ENCODE data around the gene SRGAP1. TPM values are rescaled to one million over a fixed set of nuclear protein-coding genes. Genes with fewer than 3 reads are reported as not detected.

The SRGAP1 gene
- total RNA-seq, 2 donors from 2014 or later = 0.19 to 1.0 TPM

- H3K27ac Mint-ChIP-seq = no peak overlapping the region
- no peaks in the 10 kb centered on the region for H3K4me1 Mint-ChIP-seq (ENCODE audit: low read depth in 2 of 2)
- H3K27me3 Mint-ChIP-seq = peaks cover 9 to 30% of the 10 kb centered on the region in 2 donors
- DNase-seq (ENCODE audit: low spot score) = no peak
- no peaks in the 10 kb centered on the region for H3K36me3 Mint-ChIP-seq
- ATAC-seq = no peak
- H3K9me3 Mint-ChIP-seq = peaks cover 6% of the 10 kb centered on the region
- H3K4me3 Mint-ChIP-seq = no peak overlapping the region
These were observed 150.2 kb downstream of the SRGAP1 start for GRCh38 chr12:63994704-63995103.

GRCh38 chr12:63995512-63995911 is 151.0 kb downstream of the SRGAP1 start:
- Mint-ChIP-seq H3K4me3 (no peak overlapping the region), H3K36me3 (no peaks in the 10 kb centered on the region), H3K27ac (no peak overlapping the region), H3K4me1 (ENCODE audit: low read depth in 2 of 2) (no peaks in the 10 kb centered on the region), H3K27me3 (peaks cover 9 to 31% of the 10 kb centered on the region in 2 donors), H3K9me3 (peaks cover 9% of the 10 kb centered on the region)
- ATAC-seq = no peak
- DNase-seq (ENCODE audit: low spot score) = no peak

GRCh38 chr12:63996556-63996955 is 152.1 kb downstream of the SRGAP1 start:
- DNase-seq (ENCODE audit: low spot score) (no peak), ATAC-seq (no peak)
- H3K9me3 Mint-ChIP-seq = peaks cover 9% of the 10 kb centered on the region
- H3K36me3 Mint-ChIP-seq = no peaks in the 10 kb centered on the region
- no peaks in the 10 kb centered on the region for H3K4me1 Mint-ChIP-seq (ENCODE audit: low read depth in 2 of 2)
- no peak overlapping the region for H3K4me3 Mint-ChIP-seq
- H3K27ac Mint-ChIP-seq = no peak overlapping the region
- peaks cover 9 to 29% of the 10 kb centered on the region in 2 donors for H3K27me3 Mint-ChIP-seq

- Mint-ChIP-seq H3K4me3 (no peak overlapping the region), H3K9me3 (peaks cover 9% of the 10 kb centered on the region), H3K27me3 (peaks cover 5 to 23% of the 10 kb centered on the region in 2 donors), H3K27ac (no peak overlapping the region), H3K4me1 (ENCODE audit: low read depth in 2 of 2) (no peaks in the 10 kb centered on the region), H3K36me3 (no peaks in the 10 kb centered on the region)
- no peak for ATAC-seq
- no peak for DNase-seq (ENCODE audit: low spot score)
These were observed 152.7 kb downstream of the SRGAP1 start for GRCh38 chr12:63997198-63997597.

- no peak overlapping the region for H3K4me3 Mint-ChIP-seq
- no peak for DNase-seq (ENCODE audit: low spot score)
- no peaks in the 10 kb centered on the region for H3K36me3 Mint-ChIP-seq
- peaks cover 2 to 16% of the 10 kb centered on the region in 2 donors for H3K27me3 Mint-ChIP-seq
- H3K27ac Mint-ChIP-seq = no peak overlapping the region
- peaks cover 9% of the 10 kb centered on the region for H3K9me3 Mint-ChIP-seq
- no peak for ATAC-seq
- no peaks in the 10 kb centered on the region for H3K4me1 Mint-ChIP-seq (ENCODE audit: low read depth in 2 of 2)
These were observed 154.1 kb downstream of the SRGAP1 start for GRCh38 chr12:63998584-63998983.

GRCh38 chr12:63999853-64000252 is 155.4 kb downstream of the SRGAP1 start:
- Mint-ChIP-seq H3K4me1 (ENCODE audit: low read depth in 2 of 2) (no peaks in the 10 kb centered on the region), H3K36me3 (no peaks in the 10 kb centered on the region), H3K4me3 (no peak overlapping the region), H3K27ac (no peak overlapping the region), H3K9me3 (peaks cover 9% of the 10 kb centered on the region), H3K27me3 (peaks cover 2 to 16% of the 10 kb centered on the region in 2 donors)
- DNase-seq (ENCODE audit: low spot score) (no peak), ATAC-seq (no peak)

- Mint-ChIP-seq H3K36me3 (no peaks in the 10 kb centered on the region), H3K4me1 (ENCODE audit: low read depth in 2 of 2) (no peaks in the 10 kb centered on the region), H3K27ac (no peak overlapping the region), H3K9me3 (peaks cover 9% of the 10 kb centered on the region), H3K27me3 (peaks cover 2 to 16% of the 10 kb centered on the region in 2 donors), H3K4me3 (no peak overlapping the region)
- ATAC-seq = no peak
- no peak for DNase-seq (ENCODE audit: low spot score)
These were observed 156.9 kb downstream of the SRGAP1 start for GRCh38 chr12:64001439-64001838.

- no peak overlapping the region for H3K27ac Mint-ChIP-seq
- peaks cover 0 to 6% of the 10 kb centered on the region in 2 donors for H3K27me3 Mint-ChIP-seq
- no peak overlapping the region for H3K4me3 Mint-ChIP-seq
- DNase-seq (ENCODE audit: low spot score) (no peak), ATAC-seq (no peak)
- no peaks in the 10 kb centered on the region for H3K36me3 Mint-ChIP-seq
- no peaks in the 10 kb centered on the region for H3K4me1 Mint-ChIP-seq (ENCODE audit: low read depth in 2 of 2)
- peaks cover 3% of the 10 kb centered on the region for H3K9me3 Mint-ChIP-seq
These were observed 160.1 kb downstream of the SRGAP1 start for GRCh38 chr12:64004641-64005040.

- no peak overlapping the region for H3K27ac Mint-ChIP-seq
- H3K9me3 Mint-ChIP-seq = no peaks in the 10 kb centered on the region
- H3K27me3 Mint-ChIP-seq = peaks cover 0 to 4% of the 10 kb centered on the region in 2 donors
- DNase-seq (ENCODE audit: low spot score) (no peak), ATAC-seq (no peak)
- no peaks in the 10 kb centered on the region for H3K36me3 Mint-ChIP-seq
- H3K4me1 Mint-ChIP-seq (ENCODE audit: low read depth in 2 of 2) = no peaks in the 10 kb centered on the region
- no peak overlapping the region for H3K4me3 Mint-ChIP-seq
These were observed 161.8 kb downstream of the SRGAP1 start for GRCh38 chr12:64006211-64006825.

- H3K27me3 Mint-ChIP-seq = peaks cover 0 to 4% of the 10 kb centered on the region in 2 donors
- H3K4me3 Mint-ChIP-seq = no peak overlapping the region
- no peak for ATAC-seq
- no peaks in the 10 kb centered on the region for H3K36me3 Mint-ChIP-seq
- DNase-seq (ENCODE audit: low spot score) = no peak
- no peaks in the 10 kb centered on the region for H3K9me3 Mint-ChIP-seq
- no peaks in the 10 kb centered on the region for H3K4me1 Mint-ChIP-seq (ENCODE audit: low read depth in 2 of 2)
- H3K27ac Mint-ChIP-seq = no peak overlapping the region
These were observed 163.4 kb downstream of the SRGAP1 start for GRCh38 chr12:64007853-64008252.

GRCh38 chr12:64008596-64008995 is 164.1 kb downstream of the SRGAP1 start:
- Mint-ChIP-seq H3K4me1 (ENCODE audit: low read depth in 2 of 2) (no peaks in the 10 kb centered on the region), H3K27ac (no peak overlapping the region), H3K4me3 (no peak overlapping the region), H3K9me3 (no peaks in the 10 kb centered on the region), H3K27me3 (peaks cover 0 to 4% of the 10 kb centered on the region in 2 donors), H3K36me3 (no peaks in the 10 kb centered on the region)
- ATAC-seq = no peak
- no peak for DNase-seq (ENCODE audit: low spot score)

GRCh38 chr12:64009321-64010068 is 165.0 kb downstream of the SRGAP1 start:
- Mint-ChIP-seq H3K27ac (no peak overlapping the region), H3K4me3 (no peak overlapping the region), H3K27me3 (peaks cover 0 to 4% of the 10 kb centered on the region in 2 donors), H3K4me1 (ENCODE audit: low read depth in 2 of 2) (no peaks in the 10 kb centered on the region), H3K9me3 (no peaks in the 10 kb centered on the region), H3K36me3 (no peaks in the 10 kb centered on the region)
- DNase-seq (ENCODE audit: low spot score) (no peak), ATAC-seq (no peak)

GRCh38 chr12:64010069-64010686 is 165.7 kb downstream of the SRGAP1 start:
- Mint-ChIP-seq H3K36me3 (no peaks in the 10 kb centered on the region), H3K27me3 (peaks cover 0 to 4% of the 10 kb centered on the region in 2 donors), H3K4me3 (no peak overlapping the region), H3K9me3 (no peaks in the 10 kb centered on the region), H3K4me1 (ENCODE audit: low read depth in 2 of 2) (no peaks in the 10 kb centered on the region), H3K27ac (no peak overlapping the region)
- DNase-seq (ENCODE audit: low spot score) (no peak), ATAC-seq (no peak)

GRCh38 chr12:64016521-64016920 is 172.0 kb downstream of the SRGAP1 start:
- ATAC-seq = no peak

More at GRCh38 chr12:64016521-64016920, 172.0 kb downstream of the SRGAP1 start:
- Mint-ChIP-seq H3K36me3 (no peaks in the 10 kb centered on the region), H3K27ac (no peak overlapping the region), H3K4me1 (ENCODE audit: low read depth in 2 of 2) (no peaks in the 10 kb centered on the region), H3K27me3 (peaks cover 0 to 8% of the 10 kb centered on the region in 2 donors), H3K9me3 (no peaks in the 10 kb centered on the region), H3K4me3 (no peak overlapping the region)
- no peak for DNase-seq (ENCODE audit: low spot score)
